SKM-1 treated with dmso at 0.1 percent for 144 hours (cell line): Measurements from ENCODE around the gene NFAT5.
"Not testable (repeated sequence)": the region's sequence is repeated elsewhere in the genome, so short reads cannot be mapped to it uniquely, and the experiment has no call there.

ENCODE experiments used
- DNase-seq: peaks from one replicate; lab custom pipeline; 2025; ENCODE audit not compliant: unreplicated experiment; lab: John Stamatoyannopoulos, UW

NFAT5 gene

DNA sequence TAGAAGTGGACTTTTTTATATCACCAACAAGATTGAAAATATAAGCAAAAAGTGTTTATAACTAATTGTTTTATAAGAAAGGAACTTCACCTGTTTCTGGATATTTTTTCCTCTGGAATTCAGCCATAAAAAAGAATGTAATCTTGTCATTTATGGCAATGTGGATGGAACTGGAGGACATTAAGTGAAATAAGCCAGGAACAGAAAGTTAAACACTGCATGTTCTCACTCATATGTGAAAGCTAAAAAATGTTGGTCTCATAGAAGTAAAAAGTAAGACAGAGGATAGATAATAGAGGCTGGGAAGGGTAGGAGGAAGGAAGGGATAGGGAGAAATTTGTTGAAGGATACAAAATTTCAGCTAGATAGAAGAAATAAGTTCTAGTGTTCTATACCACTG, 67.6 kb downstream of the NFAT5 start:
- no peak for DNase-seq

DNA sequence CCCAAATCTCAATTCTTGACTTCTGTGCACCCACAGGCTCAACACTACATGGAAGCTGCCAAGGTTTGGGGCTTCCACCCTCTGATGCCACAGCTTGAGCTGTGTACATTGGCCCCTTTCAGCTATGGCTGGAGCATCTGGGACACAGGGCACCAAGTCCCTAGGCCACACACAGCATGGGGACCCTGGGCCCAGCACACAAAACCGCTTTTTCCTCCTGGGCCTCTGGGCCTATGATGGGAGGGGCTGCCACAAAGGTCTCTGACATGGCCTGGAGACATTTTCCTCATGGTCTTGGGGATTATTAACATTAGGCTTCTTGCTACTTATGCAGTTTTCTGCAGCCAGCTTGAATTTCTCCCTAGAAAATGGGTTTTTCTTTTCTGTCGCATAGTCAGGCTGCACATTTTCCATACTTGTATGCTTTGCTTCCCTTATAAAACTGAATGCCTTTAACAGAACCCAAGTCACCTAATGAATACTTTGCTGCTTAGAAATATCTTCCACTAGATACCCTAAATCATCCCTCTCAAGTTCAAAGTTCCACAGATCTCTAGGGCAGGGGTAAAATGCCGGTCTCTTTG, 70.9 kb downstream of the NFAT5 start:
- DNase-seq: not testable (repeated sequence)

DNA sequence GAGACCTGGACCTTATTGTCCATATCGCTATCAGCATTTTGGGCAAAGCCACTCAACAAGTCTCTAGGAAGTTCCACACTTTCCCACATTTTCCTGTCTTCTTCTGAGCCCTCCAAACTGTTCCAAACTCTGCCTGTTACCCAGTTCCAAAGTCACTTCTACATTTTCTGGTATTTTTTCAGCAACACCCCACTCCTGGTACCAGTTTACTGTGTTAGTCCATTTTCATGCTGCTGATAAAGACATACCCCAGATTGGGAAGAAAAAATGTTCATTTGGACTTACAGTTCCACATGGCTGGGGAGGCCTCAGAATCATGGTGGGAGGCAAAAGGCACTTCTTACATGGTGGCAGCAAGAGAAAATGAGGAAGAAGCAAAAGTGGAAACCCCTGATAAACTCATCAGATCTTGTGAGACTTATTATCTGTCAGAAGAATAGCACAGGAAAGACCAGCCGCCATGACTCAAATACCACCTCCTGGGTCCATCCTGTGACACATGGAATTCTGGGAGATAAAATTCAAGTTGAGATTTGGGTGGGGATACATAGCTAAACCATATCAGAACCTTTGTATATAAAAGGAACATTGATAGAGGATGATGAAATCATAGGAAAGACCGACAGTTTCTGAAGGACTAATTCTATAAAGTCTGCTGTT, 71.6 kb downstream of the NFAT5 start:
- not testable (repeated sequence) for DNase-seq

- DNase-seq: not testable (repeated sequence)
Observed at GRCh38 chr16:69643997-69644396, 78.2 kb downstream of the NFAT5 start.

- DNase-seq: no peak
Observed at GRCh38 chr16:69644790-69645189, 79.0 kb downstream of the NFAT5 start.

DNA sequence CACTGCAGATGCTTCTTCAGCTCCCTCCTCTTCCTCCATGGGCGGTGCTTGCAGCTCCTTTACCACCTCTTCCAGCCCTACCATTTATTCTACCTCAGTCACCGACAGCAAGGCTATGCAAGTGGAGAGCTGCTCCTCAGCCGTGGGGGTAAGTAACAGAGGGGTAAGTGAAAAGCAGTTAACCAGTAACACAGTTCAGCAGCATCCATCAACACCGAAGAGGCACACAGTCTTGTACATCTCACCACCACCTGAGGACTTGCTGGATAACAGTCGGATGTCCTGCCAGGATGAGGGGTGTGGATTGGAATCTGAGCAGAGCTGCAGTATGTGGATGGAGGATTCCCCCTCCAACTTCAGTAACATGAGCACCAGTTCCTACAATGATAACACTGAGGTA, 81.3 kb downstream of the NFAT5 start:
- DNase-seq: no peak

- no peak for DNase-seq
Observed at GRCh38 chr16:69651217-69651616, 85.5 kb downstream of the NFAT5 start.

GRCh38 chr16:69654280-69654931, 88.6 kb downstream of the NFAT5 start:
- no peak for DNase-seq

DNA sequence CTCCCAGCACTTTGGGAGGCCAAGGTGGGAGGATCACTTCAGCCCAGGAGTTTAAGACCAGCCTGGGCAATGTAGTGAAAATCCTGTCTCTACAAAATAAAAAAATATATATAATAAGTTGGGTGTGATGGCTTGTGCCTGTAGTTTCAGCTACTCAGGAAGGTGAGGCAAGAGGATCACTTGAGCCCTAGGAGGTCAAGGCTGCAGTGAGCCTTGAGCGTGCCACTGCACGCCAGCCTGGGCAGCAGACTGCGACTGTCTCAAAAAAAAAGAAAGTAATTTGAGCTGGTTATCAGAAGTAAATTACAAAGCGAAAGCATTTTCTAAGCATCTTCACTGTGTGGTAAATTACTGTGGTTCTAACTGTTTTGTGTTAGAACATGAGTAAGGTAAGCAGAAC, 94.4 kb downstream of the NFAT5 start:
- DNase-seq: no peak

GRCh38 chr16:69662901-69663300, 97.1 kb downstream of the NFAT5 start:
- no peak for DNase-seq

GRCh38 chr16:69663846-69664245, 98.1 kb downstream of the NFAT5 start:
- no peak for DNase-seq

- DNase-seq: no peak
Observed at GRCh38 chr16:69669577-69669976, 103.8 kb downstream of the NFAT5 start.

GRCh38 chr16:69672315-69672997, 106.7 kb downstream of the NFAT5 start:
- DNase-seq: no peak

GRCh38 chr16:69672998-69673713, 107.4 kb downstream of the NFAT5 start:
- no peak for DNase-seq

DNA sequence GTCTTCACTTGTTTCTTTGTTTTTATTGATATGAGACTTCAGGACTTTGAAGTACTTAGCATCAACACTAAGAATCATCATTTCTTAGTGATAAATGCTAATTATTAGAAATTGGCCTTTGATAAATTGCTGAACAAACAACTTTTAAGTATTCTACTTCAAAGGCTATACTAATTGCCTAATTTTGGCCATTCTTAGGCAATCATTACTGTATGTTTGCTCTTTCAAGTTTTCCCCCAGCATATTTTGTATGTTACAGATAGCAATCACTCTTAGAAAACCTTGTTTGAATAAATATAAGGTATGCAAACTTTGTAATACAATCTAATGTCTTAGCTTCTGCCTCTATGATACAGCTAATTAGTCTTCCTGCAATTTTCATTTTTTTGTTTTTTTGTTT, 114.6 kb downstream of the NFAT5 start:
- DNase-seq: no peak

DNA sequence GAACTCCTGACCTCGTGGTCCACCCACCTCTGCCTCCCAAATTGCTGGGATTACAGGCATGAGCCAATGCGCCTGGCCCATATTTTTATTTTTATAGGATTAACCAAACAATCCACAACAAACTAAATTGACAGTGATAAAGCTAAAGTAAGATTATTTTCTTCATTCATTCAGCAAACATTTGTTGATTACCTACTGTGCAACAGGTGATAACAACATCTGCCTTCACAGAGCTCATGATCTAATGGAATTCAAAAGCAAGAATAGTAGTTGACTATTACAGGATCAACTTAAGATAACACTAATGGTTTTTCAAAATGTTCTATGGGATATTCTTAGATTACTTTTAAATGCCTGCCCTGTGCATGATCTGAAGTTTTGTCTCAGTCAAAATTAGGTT, 122.8 kb downstream of the NFAT5 start:
- no peak for DNase-seq

- DNase-seq: no peak
Observed at GRCh38 chr16:69691980-69692911, 126.5 kb downstream of the NFAT5 start.

- DNase-seq: no peak
Observed at GRCh38 chr16:69693916-69694315, 128.2 kb downstream of the NFAT5 start.

DNA sequence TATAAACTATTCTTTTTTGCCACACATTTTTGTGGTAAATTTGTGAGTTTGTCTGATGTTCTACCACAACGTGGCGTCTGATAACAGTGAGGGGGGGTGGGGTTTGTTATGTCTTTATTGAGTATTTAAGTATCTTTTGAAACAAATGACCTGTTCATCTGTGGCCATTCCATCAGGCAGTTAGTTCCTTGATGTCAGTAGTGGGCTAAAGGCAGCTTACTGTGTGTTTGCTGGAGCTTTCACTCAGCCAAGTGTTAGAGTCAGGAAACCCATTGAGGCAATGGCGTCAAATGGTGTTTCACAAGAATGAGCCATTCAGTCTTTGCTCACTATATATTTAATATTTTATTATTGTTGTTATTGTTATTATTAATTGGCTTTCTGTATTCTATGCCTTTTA, 132.6 kb downstream of the NFAT5 start:
- DNase-seq: no peak

DNA sequence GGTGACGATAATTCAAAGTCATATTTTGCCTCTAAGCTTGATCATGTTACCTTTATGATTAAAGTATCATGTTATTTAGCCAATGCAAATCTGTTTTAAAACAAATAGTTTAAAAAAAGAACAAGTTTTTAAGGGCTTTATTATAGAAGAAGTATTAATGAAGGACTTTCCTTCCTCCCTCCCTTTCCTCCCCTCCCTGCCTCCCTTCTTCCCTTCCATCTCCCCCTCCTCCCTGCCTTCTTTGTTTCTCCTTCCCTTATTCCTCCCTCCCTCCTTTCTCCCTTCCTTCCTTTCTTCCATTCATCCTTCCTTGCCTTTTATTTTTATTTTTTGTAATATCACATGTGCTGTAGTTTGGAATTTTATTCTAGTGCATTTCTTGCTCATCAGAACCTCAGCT, 134.1 kb downstream of the NFAT5 start:
- no peak for DNase-seq
